ENCODE measurements around the gene ABCA2. TPM values are rescaled to one million over a fixed set of nuclear protein-coding genes. Genes with fewer than 3 reads are reported as not detected.

The ABCA2 gene
- total and polyA plus RNA-seq, 12 donors, result 16.0 to 46.7 (median 28.1) TPM

GRCh38 chr9:137075275-137075775, 47.3 kb upstream of the ABCA2 start:
- peaks cover 15 to 51% (median 24%) of the 10 kb centered on the region in 9 donors for H3K4me1 ChIP-seq
- no peaks in the 10 kb centered on the region for H3K9me3 ChIP-seq
- H3K27ac ChIP-seq, result no peak overlapping the region
- WGBS, 2 donors, result 87 to 91% methylated on average over 12 of the region's 12 CpGs
- no peak for TF ChIP-seq CTCF (IDR thresholded peaks at IDR 0.05)
- no peaks in the 10 kb centered on the region for H3K27me3 ChIP-seq
- no peak overlapping the region for H3K4me3 ChIP-seq
- peaks cover 0 to 19% (median 12%) of the 10 kb centered on the region in 9 donors for H3K36me3 ChIP-seq
- DNase-seq, result no peak
- no peak for ATAC-seq
- intact Hi-C loops (cut with DNase I), result no loop called here

GRCh38 chr9:137074657-137075274, 46.7 kb upstream of the ABCA2 start:
- Histone ChIP-seq H3K27ac (no peak overlapping the region), H3K4me1 (peaks cover 15 to 51% (median 24%) of the 10 kb centered on the region in 9 donors), H3K27me3 (no peaks in the 10 kb centered on the region), H3K4me3 (no peak overlapping the region), H3K9me3 (no peaks in the 10 kb centered on the region), H3K36me3 (peaks cover 0 to 14% (median 9%) of the 10 kb centered on the region in 9 donors)
- 89 to 90% methylated on average over 12 of the region's 12 CpGs for WGBS, 2 donors
- ATAC-seq (no peak), DNase-seq (no peak)
- no peak for TF ChIP-seq CTCF (IDR thresholded peaks at IDR 0.05)
- intact Hi-C loops (cut with DNase I), result no loop called here

- H3K36me3 ChIP-seq, result peaks cover 0 to 7% (median 3%) of the 10 kb centered on the region in 9 donors
- H3K4me1 ChIP-seq, result peaks cover 15 to 57% (median 30%) of the 10 kb centered on the region in 9 donors
- H3K27me3 ChIP-seq, result peaks cover 0 to 7% (median 6%) of the 10 kb centered on the region in 7 donors
- H3K9me3 ChIP-seq, result no peaks in the 10 kb centered on the region
- TF ChIP-seq CTCF (IDR thresholded peaks at IDR 0.05), result no peak
- no peak overlapping the region for H3K4me3 ChIP-seq
- intact Hi-C loops (cut with DNase I), result no loop called here
- DNase-seq (no peak), ATAC-seq (no peak)
- WGBS, 2 donors, result 90 to 91% methylated on average over 8 of the region's 8 CpGs
- peak overlapping the region in 1 of 10 donors; percentile 21 for H3K27ac ChIP-seq
These were observed 46.0 kb upstream of the ABCA2 start for GRCh38 chr9:137073992-137074399.

- Histone ChIP-seq H3K27ac (peak overlapping the region in 9 of 10 donors; percentile 51 to 86 (median 85)), H3K4me1 (peaks cover 7 to 47% (median 16%) of the 10 kb centered on the region in 9 donors), H3K36me3 (no peaks in the 10 kb centered on the region), H3K4me3 (peak overlapping the region in 6 of 10 donors; percentile 44 to 58 (median 52)), H3K9me3 (no peaks in the 10 kb centered on the region), H3K27me3 (peaks cover 0 to 15% (median 9%) of the 10 kb centered on the region in 7 donors)
- intact Hi-C loops (cut with DNase I), result no loop called here
- no peak for TF ChIP-seq CTCF (IDR thresholded peaks at IDR 0.05)
- WGBS, 2 donors, result 83 to 89% methylated on average over 2 of the region's 2 CpGs
- peak in 1 of 8 donors; percentile 1 for ATAC-seq
- DNase-seq, result no peak
These were observed 43.2 kb upstream of the ABCA2 start for GRCh38 chr9:137071282-137071681.
